Gastroesophageal sphincter (tissue), 4 donors: Measurements from ENCODE around the gene MKI67. TPM values are rescaled to one million over a fixed set of nuclear protein-coding genes. Genes with fewer than 3 reads are reported as not detected.

Experiments used
- ATAC-seq: fragments of 150-250 bp; one replicate; pipeline ENCODE4 v1.9.1; 2016; ENCODE audit warnings: mild to moderate bottlenecking, moderate library complexity
- H3K27ac ChIP-seq, 4 donors: fragments of 200-600 bp; sonication (generic) in 3 of 4; 1 replicate in 3 of 4; 2 replicates in 1 of 4; pipeline ENCODE4 v1.5.1; 2016 to 2019
- H3K27me3 ChIP-seq: fragments of 200-600 bp; sonication (generic); one replicate; pipeline ENCODE4 v1.5.1; 2019
- H3K36me3 ChIP-seq, 2 donors: fragments of 200-600 bp; sonication (generic); one replicate each; pipeline ENCODE4 v1.5.1; 2019; ENCODE audit warnings: control low read depth in 1 of 2
- H3K4me1 ChIP-seq, 3 donors: fragments of 200-600 bp; sonication (generic); 1 replicate in 2 of 3; 2 replicates in 1 of 3; pipeline ENCODE4 v1.5.1; 2016 to 2019; ENCODE audit warnings: control low read depth in 2 of 3
- H3K4me3 ChIP-seq, 2 donors: fragments of 200-600 bp; sonication (generic); one replicate each; pipeline ENCODE4 v1.5.1; 2019; ENCODE audit warnings: mild to moderate bottlenecking in 1 of 2, moderate library complexity in 1 of 2
- H3K9me3 ChIP-seq, 3 donors: fragments of 200-600 bp; sonication (generic); one replicate each; pipeline ENCODE4 v1.5.1; 2017 to 2019; ENCODE audit warnings: control low read depth in 2 of 3
- CTCF ChIP-seq, 4 experiments: fragments of 200-600 bp in 2 of 4; fragments of 450-650 bp in 2 of 4; sonication (generic) in 1 of 4; IDR thresholded peaks; one replicate each; pipeline ENCODE4 v1.5.1; 2017 to 2019; ENCODE audit warnings: antibody characterized with exemption in 4 of 4, mild to moderate bottlenecking in 2 of 4, moderate library complexity in 2 of 4
- EP300 ChIP-seq: sonication (generic); formaldehyde crosslinking; IDR thresholded peaks from one replicate; pipeline ENCODE4 v1.6.1; 2017; ENCODE audit warnings: antibody characterized with exemption, mild to moderate bottlenecking
- POLR2A ChIP-seq, 2 donors: fragments of 450-650 bp; IDR thresholded peaks; one replicate each; pipeline ENCODE4 v1.6.1; 2017; ENCODE audit warnings: antibody characterized with exemption in 2 of 2, mild to moderate bottlenecking in 2 of 2, moderate library complexity in 1 of 2
- POLR2AphosphoS5 ChIP-seq: sonication (generic); formaldehyde crosslinking; IDR thresholded peaks from one replicate; pipeline ENCODE4 v1.6.1; 2017; ENCODE audit warnings: antibody characterized with exemption
- WGBS, 2 donors: methylation state at CpG; one replicate each; pipeline ENCODE4 v1.1.5; 2018; ENCODE audit warnings: low coverage in 1 of 2; 5-methylcytosine and 5-hydroxymethylcytosine counted together
- total RNA-seq, 4 donors: library from RNA; depleted of rRNA; stranded (reverse); fragments of >200 nt; gene quantifications; one replicate each; pipeline ENCODE4 v1.1.0, GENCODE V29; 2016

MKI67 gene
- total RNA-seq, 4 donors from 2014 or later: 0.31 to 1.9 (median 0.70) TPM

- TF ChIP-seq POLR2AphosphoS5: no peak
- TF ChIP-seq EP300: no peak
- TF ChIP-seq POLR2A (IDR thresholded peaks at IDR 0.05): no peak
- TF ChIP-seq CTCF (IDR thresholded peaks at IDR 0.05): no peak
- Histone ChIP-seq H3K4me3 (no peak overlapping the region), H3K36me3 (no peaks in the 10 kb centered on the region), H3K27me3 (no peaks in the 10 kb centered on the region), H3K4me1 (no peaks in the 10 kb centered on the region), H3K27ac (no peak overlapping the region), H3K9me3 (no peaks in the 10 kb centered on the region)
- no peak for ATAC-seq
- WGBS, 2 donors: 77 to 83% methylated on average over 6 of the region's 8 CpGs
Observed at GRCh38 chr10:128103229-128103714, 23.0 kb downstream of the MKI67 start.

GRCh38 chr10:128102480-128103228 is 23.6 kb downstream of the MKI67 start:
- no peak overlapping the region for H3K27ac ChIP-seq
- no peak overlapping the region for H3K4me3 ChIP-seq
- no peaks in the 10 kb centered on the region for H3K36me3 ChIP-seq
- ATAC-seq: no peak
- no peaks in the 10 kb centered on the region for H3K27me3 ChIP-seq
- TF ChIP-seq POLR2A (IDR thresholded peaks at IDR 0.05) (no peak), CTCF (IDR thresholded peaks at IDR 0.05) (no peak), POLR2AphosphoS5 (no peak), EP300 (no peak)
- WGBS, 2 donors: 82 to 84% methylated on average over 11 to 15 of the region's 19 CpGs
- H3K4me1 ChIP-seq: no peaks in the 10 kb centered on the region
- H3K9me3 ChIP-seq: no peaks in the 10 kb centered on the region

GRCh38 chr10:128101901-128102300 is 24.3 kb downstream of the MKI67 start:
- H3K9me3 ChIP-seq: no peaks in the 10 kb centered on the region
- no peaks in the 10 kb centered on the region for H3K27me3 ChIP-seq
- TF ChIP-seq POLR2A (IDR thresholded peaks at IDR 0.05) (no peak), CTCF (IDR thresholded peaks at IDR 0.05) (no peak), EP300 (no peak), POLR2AphosphoS5 (no peak)
- ATAC-seq: no peak
- H3K27ac ChIP-seq: no peak overlapping the region
- no peak overlapping the region for H3K4me3 ChIP-seq
- H3K36me3 ChIP-seq: no peaks in the 10 kb centered on the region
- 67 to 75% methylated on average over 1 of the region's 1 CpG for WGBS, 2 donors
- no peaks in the 10 kb centered on the region for H3K4me1 ChIP-seq

GRCh38 chr10:128099901-128100300 is 26.3 kb downstream of the MKI67 start:
- Histone ChIP-seq H3K4me1 (no peaks in the 10 kb centered on the region), H3K36me3 (no peaks in the 10 kb centered on the region), H3K27ac (no peak overlapping the region), H3K4me3 (no peak overlapping the region), H3K9me3 (no peaks in the 10 kb centered on the region), H3K27me3 (no peaks in the 10 kb centered on the region)
- ATAC-seq: no peak
- TF ChIP-seq EP300 (no peak), POLR2AphosphoS5 (no peak), POLR2A (IDR thresholded peaks at IDR 0.05) (no peak), CTCF (IDR thresholded peaks at IDR 0.05) (no peak)
- 78 to 97% methylated on average over 7 to 10 of the region's 10 CpGs for WGBS, 2 donors

GRCh38 chr10:128098631-128099030 is 27.6 kb downstream of the MKI67 start:
- no peak for ATAC-seq
- H3K27me3 ChIP-seq: no peaks in the 10 kb centered on the region
- H3K4me1 ChIP-seq: no peaks in the 10 kb centered on the region
- no peaks in the 10 kb centered on the region for H3K9me3 ChIP-seq
- TF ChIP-seq POLR2A (IDR thresholded peaks at IDR 0.05) (no peak), POLR2AphosphoS5 (no peak), CTCF (IDR thresholded peaks at IDR 0.05) (no peak), EP300 (no peak)
- H3K4me3 ChIP-seq: no peak overlapping the region
- no peaks in the 10 kb centered on the region for H3K36me3 ChIP-seq
- H3K27ac ChIP-seq: no peak overlapping the region
- 87 to 92% methylated on average over 7 of the region's 10 CpGs for WGBS, 2 donors
